Karpas-422 (cell line): ENCODE results near the gene MGAT5B. TPM values are rescaled to one million over a fixed set of nuclear protein-coding genes. Genes with fewer than 3 reads are reported as not detected.

Source experiments
- DNase-seq: peaks from one replicate; pipeline ENCODE4 v3.0.0-alpha.2; 2015
- H2AFZ ChIP-seq: fragments of 200-600 bp; sonication (generic); 2 replicates; pipeline ENCODE4 v1.6.1; 2014; ENCODE audit warnings: antibody characterized with exemption, low read length, mixed read lengths
- H3K27ac ChIP-seq: fragments of 200-600 bp; sonication (generic); 2 replicates; pipeline ENCODE4 v1.5.1; 2014; ENCODE audit warnings: mild to moderate bottlenecking, low read length, moderate library complexity
- H3K27me3 ChIP-seq: fragments of 200-600 bp; sonication (generic); 2 replicates; pipeline ENCODE4 v1.6.1; 2014; ENCODE audit warnings: low read length, mixed read lengths
- H3K36me3 ChIP-seq: fragments of 200-600 bp; sonication (generic); 2 replicates; pipeline ENCODE4 v1.6.1; 2014; ENCODE audit warnings: low read length, mixed read lengths; ENCODE audit not compliant: insufficient read depth
- H3K4me1 ChIP-seq: fragments of 200-600 bp; sonication (generic); 2 replicates; pipeline ENCODE4 v1.6.1; 2014; ENCODE audit warnings: mild to moderate bottlenecking, low read length, mixed read lengths
- H3K4me2 ChIP-seq: fragments of 200-600 bp; sonication (generic); 2 replicates; pipeline ENCODE4 v1.6.1; 2014; ENCODE audit warnings: low read length, low read depth, mild to moderate bottlenecking; ENCODE audit not compliant: poor library complexity, severe bottlenecking
- H3K4me3 ChIP-seq: fragments of 200-600 bp; sonication (generic); 2 replicates; pipeline ENCODE4 v1.5.1; 2014; ENCODE audit warnings: mild to moderate bottlenecking, antibody characterized with exemption, low read length, mixed read lengths
- H3K79me2 ChIP-seq: fragments of 200-600 bp; sonication (generic); 2 replicates; pipeline ENCODE4 v1.6.1; 2014; ENCODE audit warnings: mild to moderate bottlenecking, low read length, mixed read lengths
- H3K9ac ChIP-seq: fragments of 200-600 bp; sonication (generic); 2 replicates; pipeline ENCODE4 v1.6.0; 2014; ENCODE audit warnings: low read length
- H3K9me2 ChIP-seq: fragments of 200-600 bp; sonication (generic), shearing (Covaris generic); replicated peaks from 2 replicates; pipeline ENCODE4 v1.6.0; 2014; ENCODE audit warnings: mild to moderate bottlenecking, low read length, moderate library complexity; ENCODE audit not compliant: insufficient read depth
- H3K9me3 ChIP-seq: fragments of 300-700, 200-600 bp; sonication (generic); 2 replicates; pipeline ENCODE4 v1.6.1; 2014; ENCODE audit warnings: low read length, mixed read lengths
- H4K20me1 ChIP-seq: fragments of 200-600 bp; sonication (generic); 2 replicates; pipeline ENCODE4 v1.6.1; 2014; ENCODE audit warnings: mild to moderate bottlenecking, antibody characterized with exemption, low read length, low read depth; ENCODE audit not compliant: insufficient read depth
- total RNA-seq: library from RNA; depleted of rRNA; stranded (reverse); fragments of >200 nt; shearing (Covaris generic); gene quantifications from 2 replicates; pipeline ENCODE4 v1.2.3, GENCODE V29; 2014; ENCODE audit warnings: low replicate concordance

Gene MGAT5B
- total RNA-seq, 1 experiment from 2014 or later = not detected

DNA sequence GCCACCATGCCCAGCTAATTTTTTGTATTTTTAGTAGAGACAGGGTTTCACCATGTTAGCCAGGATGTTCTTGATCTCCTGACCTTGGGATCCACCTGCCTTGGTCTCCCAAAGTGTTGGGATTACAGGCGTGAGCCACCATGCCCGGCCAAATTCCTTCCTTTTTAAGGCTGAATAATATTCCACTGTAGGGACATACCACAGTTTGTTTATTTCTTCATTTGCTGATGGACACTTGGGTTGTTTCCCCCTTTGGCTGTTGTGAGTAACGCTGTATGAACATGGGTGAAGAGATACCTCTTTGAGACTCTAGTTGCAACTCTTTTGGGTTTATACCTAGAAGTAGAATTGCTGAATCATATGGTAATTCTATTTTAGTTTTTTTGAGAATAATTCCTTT lies 13.1 kb upstream of the MGAT5B start:
- Histone ChIP-seq H3K4me1 (peaks cover 25% of the 10 kb centered on the region), H3K9me2 (no peaks in the 10 kb centered on the region), H3K9me3 (no peaks in the 10 kb centered on the region), H3K9ac (no peak overlapping the region), H3K27me3 (no peaks in the 10 kb centered on the region), H3K4me3 (no peak overlapping the region), H4K20me1 (no peaks in the 10 kb centered on the region), H3K79me2 (no peaks in the 10 kb centered on the region), H3K4me2 (no peak overlapping the region), H3K27ac (no peak overlapping the region), H2AFZ (no peak overlapping the region), H3K36me3 (peaks cover 2% of the 10 kb centered on the region; the same call in 1 of the 2 replicates)
- DNase-seq = no peak

GRCh38 chr17:76862079-76862478 lies 6.1 kb upstream of the MGAT5B start:
- no peaks in the 10 kb centered on the region for H4K20me1 ChIP-seq
- H3K36me3 ChIP-seq = peaks cover 2% of the 10 kb centered on the region; the same call in 1 of the 2 replicates
- no peaks in the 10 kb centered on the region for H3K9me3 ChIP-seq
- peaks cover 30% of the 10 kb centered on the region for H3K4me1 ChIP-seq
- no peaks in the 10 kb centered on the region for H3K79me2 ChIP-seq
- no peak overlapping the region for H3K9ac ChIP-seq
- H3K27me3 ChIP-seq = no peaks in the 10 kb centered on the region
- H3K4me2 ChIP-seq = no peak overlapping the region
- no peak overlapping the region for H3K27ac ChIP-seq
- no peak overlapping the region for H3K4me3 ChIP-seq
- no peak overlapping the region for H2AFZ ChIP-seq
- no peaks in the 10 kb centered on the region for H3K9me2 ChIP-seq
- DNase-seq = no peak

GRCh38 chr17:76862494-76862893 lies 5.7 kb upstream of the MGAT5B start:
- Histone ChIP-seq H3K4me2 (no peak overlapping the region), H3K36me3 (peaks cover 2% of the 10 kb centered on the region; the same call in 1 of the 2 replicates), H2AFZ (no peak overlapping the region), H3K27ac (no peak overlapping the region), H3K27me3 (no peaks in the 10 kb centered on the region), H3K4me1 (peaks cover 35% of the 10 kb centered on the region), H3K9ac (no peak overlapping the region), H3K9me3 (no peaks in the 10 kb centered on the region), H3K4me3 (no peak overlapping the region), H3K9me2 (no peaks in the 10 kb centered on the region), H4K20me1 (no peaks in the 10 kb centered on the region), H3K79me2 (no peaks in the 10 kb centered on the region)
- no peak for DNase-seq

GRCh38 chr17:76864024-76864423 lies 4.2 kb upstream of the MGAT5B start:
- Histone ChIP-seq H3K4me1 (peaks cover 40% of the 10 kb centered on the region), H4K20me1 (no peaks in the 10 kb centered on the region), H3K36me3 (no peaks in the 10 kb centered on the region), H3K79me2 (no peaks in the 10 kb centered on the region), H3K9me2 (no peaks in the 10 kb centered on the region), H3K4me3 (no peak overlapping the region), H3K27me3 (no peaks in the 10 kb centered on the region), H3K9ac (no peak overlapping the region), H3K4me2 (no peak overlapping the region), H3K9me3 (no peaks in the 10 kb centered on the region), H2AFZ (no peak overlapping the region), H3K27ac (no peak overlapping the region)
- no peak for DNase-seq

DNA sequence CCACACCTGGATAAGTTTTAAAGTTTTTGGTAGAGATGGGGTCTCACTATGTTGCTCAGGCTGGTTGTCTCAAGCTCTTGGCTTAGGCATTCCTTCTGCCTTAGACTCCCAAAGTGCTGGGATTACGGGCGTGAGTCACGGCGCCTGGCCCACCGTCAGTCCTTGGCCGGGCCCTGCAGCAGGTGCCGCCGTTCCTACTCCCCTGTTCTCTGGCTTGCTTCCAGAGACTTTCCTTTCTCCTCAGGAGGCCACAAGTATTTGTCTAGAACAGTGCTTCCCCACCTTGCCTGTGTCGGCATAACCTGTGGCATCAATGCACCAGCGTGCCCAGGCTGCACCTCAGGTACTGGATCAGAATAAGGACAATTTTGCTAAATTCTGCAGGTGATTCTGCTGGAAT lies 3.0 kb upstream of the MGAT5B start:
- DNase-seq = no peak
- no peak overlapping the region for H3K27ac ChIP-seq
- H3K79me2 ChIP-seq = no peaks in the 10 kb centered on the region
- H3K9me3 ChIP-seq = no peaks in the 10 kb centered on the region
- no peaks in the 10 kb centered on the region for H3K36me3 ChIP-seq
- H3K4me3 ChIP-seq = no peak overlapping the region
- H2AFZ ChIP-seq = no peak overlapping the region
- no peaks in the 10 kb centered on the region for H4K20me1 ChIP-seq
- no peak overlapping the region for H3K9ac ChIP-seq
- no peak overlapping the region for H3K4me2 ChIP-seq
- H3K9me2 ChIP-seq = no peaks in the 10 kb centered on the region
- no peaks in the 10 kb centered on the region for H3K27me3 ChIP-seq
- peaks cover 29% of the 10 kb centered on the region for H3K4me1 ChIP-seq

DNA sequence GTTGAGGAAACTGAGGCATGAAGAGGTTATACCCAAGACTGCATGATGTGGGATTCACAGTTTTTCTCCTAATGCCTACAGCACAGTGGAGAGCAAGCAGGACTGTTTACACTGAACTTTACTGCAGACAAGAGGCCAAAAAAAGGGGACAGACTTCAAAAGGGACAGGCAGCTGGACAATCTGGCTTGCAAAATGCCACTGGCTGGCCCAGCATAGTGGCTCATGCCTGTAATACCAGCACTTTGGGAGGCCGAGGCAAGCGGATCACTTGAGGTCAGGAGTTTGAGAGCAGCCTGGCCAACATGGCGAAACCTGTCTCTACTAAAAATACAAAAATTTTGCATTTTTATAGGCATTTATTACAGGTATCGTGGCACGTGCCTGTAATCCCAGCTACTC lies 2.0 kb upstream of the MGAT5B start:
- no peak overlapping the region for H3K4me2 ChIP-seq
- no peaks in the 10 kb centered on the region for H3K79me2 ChIP-seq
- no peak overlapping the region for H3K9ac ChIP-seq
- no peak overlapping the region for H3K4me3 ChIP-seq
- H3K36me3 ChIP-seq = no peaks in the 10 kb centered on the region
- H3K9me3 ChIP-seq = no peaks in the 10 kb centered on the region
- no peak overlapping the region for H2AFZ ChIP-seq
- H3K9me2 ChIP-seq = no peaks in the 10 kb centered on the region
- no peaks in the 10 kb centered on the region for H3K27me3 ChIP-seq
- H3K4me1 ChIP-seq = peaks cover 25% of the 10 kb centered on the region
- no peaks in the 10 kb centered on the region for H4K20me1 ChIP-seq
- DNase-seq = no peak
- H3K27ac ChIP-seq = no peak overlapping the region

GRCh38 chr17:76866774-76867577 lies 1.2 kb upstream of the MGAT5B start:
- Histone ChIP-seq H3K79me2 (no peaks in the 10 kb centered on the region), H3K27ac (no peak overlapping the region), H3K4me3 (no peak overlapping the region), H4K20me1 (no peaks in the 10 kb centered on the region), H3K9me3 (no peaks in the 10 kb centered on the region), H3K9ac (peak overlapping the region; percentile 21; the same call in 1 of the 2 replicates), H3K4me2 (no peak overlapping the region), H3K36me3 (no peaks in the 10 kb centered on the region), H3K4me1 (peaks cover 25% of the 10 kb centered on the region), H3K27me3 (no peaks in the 10 kb centered on the region), H2AFZ (no peak overlapping the region), H3K9me2 (no peaks in the 10 kb centered on the region)
- DNase-seq = no peak

GRCh38 chr17:76867578-76868175 lies 527 bp upstream of the MGAT5B start:
- Histone ChIP-seq H3K9me2 (no peaks in the 10 kb centered on the region), H2AFZ (0 out of 2 replicates have a peak overlapping the region, but pooled peaks have one; percentile 14), H3K9me3 (no peaks in the 10 kb centered on the region), H3K36me3 (no peaks in the 10 kb centered on the region), H3K4me2 (no peak overlapping the region), H3K79me2 (no peaks in the 10 kb centered on the region), H3K4me1 (peaks cover 22% of the 10 kb centered on the region), H3K27ac (no peak overlapping the region), H3K9ac (no peak overlapping the region), H3K4me3 (no peak overlapping the region), H3K27me3 (no peaks in the 10 kb centered on the region), H4K20me1 (no peaks in the 10 kb centered on the region)
- peak; percentile 57 for DNase-seq
